Limb (tissue), 2 donors: ENCODE data around the gene MCOLN1.

Source experiments
- DNase-seq, 2 donors: peaks; one replicate each; pipeline ENCODE4 v3.0.0-alpha.2; 2016; ENCODE audit errors: extremely low spot score in 2 of 2

Gene MCOLN1

GRCh38 chr19:7502552-7502951, 19.9 kb upstream of the MCOLN1 start:
- DNase-seq = no peak

DNA sequence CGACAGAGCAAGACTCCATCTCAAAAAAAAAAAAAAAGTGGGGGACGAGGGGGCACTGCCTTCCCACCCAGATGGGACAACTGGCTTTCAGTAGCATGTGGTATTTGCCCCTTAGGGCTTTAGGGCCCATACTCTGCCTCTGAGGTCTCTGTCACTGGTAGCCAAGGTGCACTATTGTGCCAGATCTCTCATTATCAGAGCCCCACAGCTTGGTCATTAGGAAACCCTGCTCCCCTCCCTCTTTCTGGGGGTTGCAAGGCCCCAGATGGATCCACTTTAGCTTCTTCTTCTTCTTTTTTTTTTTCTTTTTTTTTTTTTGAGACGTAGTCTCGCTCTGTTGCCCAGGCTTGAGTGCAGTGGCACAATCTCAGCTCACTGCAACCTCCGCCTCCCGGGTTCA, 17.7 kb upstream of the MCOLN1 start:
- DNase-seq = no peak

GRCh38 chr19:7505288-7505681, 17.1 kb upstream of the MCOLN1 start:
- DNase-seq = no peak

GRCh38 chr19:7505682-7506384, 16.6 kb upstream of the MCOLN1 start:
- DNase-seq = peak in 1 of 2 donors; percentile 59

DNA sequence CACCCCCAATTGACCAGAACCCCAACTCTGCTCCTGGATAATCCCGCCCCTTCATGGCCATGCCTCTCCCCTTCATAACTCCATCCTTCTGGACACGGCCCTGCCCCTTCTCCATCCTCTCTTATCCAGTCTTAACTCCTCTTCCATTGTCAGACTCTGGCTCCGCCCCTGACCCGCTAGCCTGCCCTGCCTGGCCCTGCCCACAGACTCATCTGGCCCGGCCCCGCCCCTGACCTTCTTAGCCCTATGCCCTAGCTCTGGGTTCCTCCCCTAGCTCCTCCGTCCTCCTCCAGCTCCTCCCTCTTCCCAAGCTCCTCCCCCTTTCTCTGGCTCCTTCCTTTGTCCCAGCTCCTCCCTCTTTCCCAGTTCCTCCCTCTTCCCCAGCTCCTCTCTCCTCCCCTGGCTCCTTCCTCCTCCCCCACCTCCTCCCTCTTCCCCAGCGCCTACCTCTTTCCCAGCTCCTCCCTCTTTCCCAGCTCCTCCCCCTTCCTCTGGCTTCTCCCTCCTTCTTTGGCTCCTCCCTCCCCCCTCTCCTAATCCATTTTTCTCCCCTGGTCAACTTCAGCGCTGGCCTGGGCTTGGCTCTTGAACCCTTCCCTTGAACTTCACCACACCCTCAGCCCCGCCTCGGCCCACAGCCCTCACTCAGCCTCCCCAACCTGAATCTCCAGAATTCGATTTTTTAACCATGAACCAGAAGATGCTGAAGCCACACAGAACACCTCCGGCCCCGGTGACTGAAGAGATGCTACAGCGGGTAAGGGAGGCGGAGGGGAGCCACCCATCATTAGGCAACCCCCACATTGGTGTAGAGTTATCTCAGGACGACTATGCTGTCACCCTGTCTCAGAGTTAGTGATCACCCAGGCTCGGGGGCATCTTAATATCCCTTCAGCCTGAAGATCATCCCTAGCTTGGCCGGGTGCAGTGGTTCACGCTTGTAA, 15.8 kb upstream of the MCOLN1 start:
- no peak for DNase-seq

DNA sequence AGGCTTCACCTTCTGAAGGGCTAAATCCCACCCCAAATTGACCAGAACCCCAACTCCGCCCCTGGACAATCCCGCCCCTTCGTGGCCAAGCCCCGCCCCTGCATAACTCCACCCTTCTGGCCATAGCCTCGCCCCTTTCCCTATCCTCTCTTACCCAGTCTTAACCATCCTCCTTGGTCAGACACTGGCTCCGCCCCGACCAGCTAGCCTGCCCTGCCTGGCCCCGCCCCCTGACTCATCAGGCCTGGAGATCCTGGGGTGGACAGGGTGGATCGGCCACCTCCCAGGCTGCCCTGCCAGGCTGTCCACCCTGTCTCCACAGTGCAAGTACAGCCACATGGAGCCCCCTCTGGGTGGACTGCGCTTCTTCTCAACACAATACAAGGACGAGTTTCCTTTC, 14.5 kb upstream of the MCOLN1 start:
- no peak for DNase-seq

- DNase-seq = no peak
These were observed 12.8 kb upstream of the MCOLN1 start for GRCh38 chr19:7509625-7510024.

- no peak for DNase-seq
These were observed 10.0 kb upstream of the MCOLN1 start for GRCh38 chr19:7512400-7512851.

DNA sequence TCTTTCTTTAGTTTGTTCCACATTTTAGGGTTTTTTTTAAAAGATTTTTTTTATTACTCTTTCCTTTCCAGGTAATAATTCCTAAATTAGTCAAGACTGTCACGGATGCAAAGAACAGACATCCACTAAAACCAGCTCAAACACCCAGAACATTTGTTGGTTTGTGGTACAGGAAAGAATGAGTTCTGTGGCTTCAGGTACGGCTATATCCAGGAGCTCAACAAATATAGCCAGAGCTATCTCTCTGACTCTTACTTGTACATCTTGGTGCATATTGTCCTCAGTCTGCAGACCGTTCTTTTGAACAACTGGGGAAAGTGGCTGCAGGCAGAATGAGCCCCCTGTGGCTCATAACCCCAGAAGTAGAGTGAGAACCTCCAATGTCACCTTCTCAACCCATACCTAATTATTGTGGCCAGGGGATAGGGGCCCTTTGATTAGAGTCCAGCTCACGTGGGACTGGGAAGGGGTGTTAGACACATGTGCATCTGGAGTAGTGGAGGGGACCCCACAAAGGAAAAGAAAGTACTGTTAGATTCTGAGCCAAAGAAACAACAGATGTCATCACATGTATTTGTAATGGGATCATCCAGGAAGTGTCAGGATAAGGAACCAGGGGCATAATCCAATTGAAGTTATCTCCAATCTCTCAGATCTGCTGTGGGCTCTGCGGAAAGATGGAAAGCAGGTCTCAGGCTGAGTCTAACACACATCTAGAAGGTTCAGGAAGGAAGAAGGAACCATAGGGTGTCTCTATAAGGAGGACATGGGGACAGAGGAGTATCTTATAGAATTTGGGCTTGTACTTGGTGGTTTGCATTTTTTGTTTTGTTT, 8.4 kb upstream of the MCOLN1 start:
- no peak for DNase-seq

DNA sequence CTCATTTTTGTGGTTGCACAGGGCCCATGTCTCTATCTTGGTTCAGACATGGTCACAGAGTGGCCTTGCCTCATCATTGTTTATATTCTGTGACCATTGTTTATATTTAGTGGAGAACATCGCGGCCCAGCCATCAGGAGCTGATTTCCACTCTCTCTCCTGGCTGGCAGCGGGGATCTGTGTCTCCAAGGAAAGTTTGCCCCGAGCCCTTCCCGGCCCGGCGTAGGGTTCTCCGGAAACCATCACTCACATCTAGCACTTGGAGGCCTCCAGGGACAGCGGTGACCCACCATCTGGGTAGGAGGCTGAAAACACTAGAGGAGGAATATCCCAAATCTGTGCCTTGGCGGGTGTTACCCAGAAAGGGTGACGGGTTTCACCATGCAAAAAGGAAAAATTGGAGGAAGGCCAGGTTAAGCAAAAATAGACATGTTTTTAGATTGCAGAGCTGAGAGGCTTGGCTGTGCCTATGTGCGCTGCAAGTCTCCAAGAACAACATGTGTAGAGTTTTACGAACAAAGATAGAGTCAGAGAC, 7.2 kb upstream of the MCOLN1 start:
- no peak for DNase-seq

DNA sequence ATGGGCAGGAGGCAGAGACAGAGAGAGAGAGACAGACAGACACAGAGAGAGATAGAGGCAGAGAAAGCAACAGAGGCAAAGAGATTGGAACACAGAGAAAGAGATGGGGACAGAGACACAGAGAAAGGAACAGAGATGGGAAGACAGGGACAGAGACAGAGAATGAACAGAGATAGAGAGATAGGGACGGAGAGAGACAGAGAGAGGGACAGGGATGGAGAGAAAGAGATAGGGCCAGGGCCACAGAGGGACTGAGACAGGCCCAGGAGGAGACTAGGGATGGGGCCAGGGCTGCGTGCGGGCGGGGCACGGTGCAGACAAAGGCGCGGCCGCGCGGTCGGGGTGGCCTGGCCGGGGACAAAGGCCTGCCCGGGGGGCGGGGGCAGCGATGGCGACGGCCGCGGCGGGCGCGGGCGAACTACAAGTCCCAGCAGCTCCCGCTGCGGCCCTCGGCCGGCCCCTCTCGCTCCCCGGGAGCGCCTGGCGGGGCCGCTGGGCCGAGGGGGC, 6.7 kb upstream of the MCOLN1 start, which contains the start of gene ZNF358:
Gene ZNF358, plus strand, starts transcription at position 459 of the 507 bp plus-strand sequence. CDS start 3,140 bp downstream, outside the sequence.
- DNase-seq = peak; percentile 77 to 85

- peak in 1 of 2 donors; percentile 63 for DNase-seq
These were observed 6.1 kb upstream of the MCOLN1 start for GRCh38 chr19:7516333-7516732.

DNA sequence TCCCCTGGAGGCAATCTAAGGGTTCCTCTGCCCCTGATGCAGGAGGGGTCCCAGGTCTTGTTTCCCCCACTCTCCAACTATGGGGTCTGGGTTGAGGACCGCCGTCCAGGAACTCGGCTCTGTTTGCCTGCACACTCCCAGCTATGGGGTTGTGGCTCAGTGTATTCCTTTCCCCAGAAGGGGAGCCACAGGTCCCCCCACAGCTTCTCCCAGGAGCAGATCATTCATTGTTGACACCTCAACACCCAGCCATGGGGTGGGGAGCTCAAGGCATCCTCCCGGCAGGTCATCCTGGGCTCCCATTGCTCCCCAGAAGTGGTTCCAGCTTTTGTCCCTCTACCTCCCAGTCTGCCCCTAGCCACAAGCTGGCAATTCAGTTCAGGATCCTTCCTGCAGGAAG, 5.5 kb upstream of the MCOLN1 start:
- no peak for DNase-seq

GRCh38 chr19:7519361-7520130, 2.9 kb upstream of the MCOLN1 start:
- DNase-seq = no peak

DNA sequence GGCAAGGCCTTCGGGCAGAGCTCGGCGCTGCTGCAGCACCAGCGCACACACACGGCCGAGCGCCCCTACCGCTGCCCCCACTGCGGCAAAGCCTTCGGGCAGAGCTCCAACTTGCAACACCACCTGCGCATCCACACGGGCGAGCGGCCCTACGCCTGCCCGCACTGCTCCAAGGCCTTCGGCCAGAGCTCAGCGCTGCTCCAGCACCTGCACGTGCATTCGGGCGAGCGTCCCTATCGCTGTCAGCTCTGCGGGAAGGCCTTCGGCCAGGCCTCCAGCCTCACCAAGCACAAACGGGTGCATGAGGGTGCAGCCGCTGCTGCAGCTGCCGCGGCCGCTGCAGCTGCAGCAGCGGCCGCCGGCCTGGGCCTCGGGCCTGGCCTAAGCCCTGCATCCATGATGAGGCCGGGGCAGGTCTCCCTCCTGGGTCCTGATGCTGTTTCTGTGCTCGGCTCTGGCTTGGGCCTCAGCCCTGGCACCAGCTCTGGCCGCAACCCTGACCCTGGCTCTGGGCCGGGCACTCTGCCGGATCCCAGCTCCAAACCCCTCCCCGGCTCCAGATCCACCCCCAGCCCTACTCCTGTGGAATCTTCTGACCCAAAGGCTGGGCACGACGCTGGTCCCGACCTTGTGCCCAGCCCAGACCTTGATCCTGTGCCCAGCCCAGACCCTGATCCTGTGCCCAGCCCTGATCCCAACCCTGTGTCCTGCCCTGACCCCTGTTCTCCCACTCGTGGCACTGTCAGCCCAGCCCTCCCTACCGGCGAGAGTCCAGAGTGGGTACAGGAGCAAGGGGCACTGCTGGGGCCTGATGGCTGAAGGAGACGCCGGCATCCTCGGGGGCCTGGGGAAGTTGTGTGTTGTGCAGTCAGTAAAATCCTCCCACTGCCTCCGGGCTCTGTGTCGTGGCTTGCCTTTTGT, 2.0 kb upstream of the MCOLN1 start:
- DNase-seq = no peak

- no peak for DNase-seq
These were observed 813 bp upstream of the MCOLN1 start for GRCh38 chr19:7521551-7522071.

DNA sequence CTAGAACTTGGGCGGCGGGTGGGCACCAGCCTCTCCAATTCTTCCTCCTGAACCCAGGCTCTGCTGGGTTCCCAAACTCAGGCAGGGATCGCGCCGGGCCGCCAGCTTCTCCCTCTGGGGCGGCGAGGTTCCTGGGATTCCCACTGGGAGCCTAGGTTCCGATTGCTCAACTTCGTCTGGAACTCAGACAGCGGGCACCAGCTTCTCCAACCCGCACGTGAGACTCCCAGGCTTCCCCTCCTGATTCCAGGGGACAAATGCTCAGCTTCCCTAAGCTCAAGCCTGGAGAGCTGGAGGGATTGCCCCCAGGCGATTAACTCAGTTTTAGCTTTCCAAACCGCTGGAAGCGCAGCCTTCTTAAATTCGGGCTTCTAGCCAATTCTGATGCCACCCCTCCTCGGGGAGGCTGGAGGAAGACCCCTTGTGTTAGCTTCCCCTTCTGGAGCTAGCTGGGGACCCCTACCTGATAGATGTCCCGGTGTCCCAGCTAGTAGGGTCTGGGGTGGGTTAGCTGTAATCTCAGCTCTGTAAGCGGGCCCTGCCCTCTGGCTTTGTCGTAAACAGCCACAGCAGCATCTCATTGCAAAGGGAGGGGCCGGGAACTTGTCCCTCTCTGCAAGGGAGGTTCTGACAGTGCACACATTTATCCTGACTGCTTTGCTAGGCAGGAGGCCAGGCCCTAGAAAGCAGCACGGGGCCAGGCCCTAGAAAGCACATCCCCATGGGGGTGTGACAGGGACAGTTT, 671 bp downstream of the MCOLN1 start:
- no peak for DNase-seq

- DNase-seq = no peak
These were observed 2.1 kb downstream of the MCOLN1 start for GRCh38 chr19:7524523-7524922.
